ENCODE results near the gene LAMB3. TPM values are rescaled to one million over a fixed set of nuclear protein-coding genes. Genes with fewer than 3 reads are reported as not detected.

The LAMB3 gene
- total RNA-seq, 2 experiments from 2014 or later, result 0.25 to 0.31 TPM

DNA sequence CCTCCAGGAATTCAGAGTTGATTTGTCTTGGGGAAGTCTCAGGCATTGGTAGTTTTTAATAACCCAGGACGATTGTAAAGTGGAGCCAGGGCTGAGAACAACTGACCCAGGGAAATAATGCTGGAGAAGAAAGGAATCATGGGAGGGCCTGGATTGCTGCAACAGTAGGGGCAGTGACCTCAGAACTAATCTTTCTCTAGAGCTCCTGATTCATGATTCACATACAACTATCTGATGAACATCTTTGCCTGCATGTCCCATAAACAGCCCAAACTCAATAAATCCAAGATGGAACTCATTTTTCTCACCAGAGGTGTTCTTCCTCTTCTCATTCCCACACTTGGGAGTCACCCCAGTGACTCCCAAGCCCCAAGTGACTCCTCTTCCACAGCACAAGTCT lies 14.9 kb upstream of the LAMB3 start:
- no peak overlapping the region for H3K4me3 Mint-ChIP-seq
- CTCF ChIA-PET, result no interaction called here
- intact Hi-C loops (cut with DNase I, micrococcal nuclease), result no loop called here
- no peaks in the 10 kb centered on the region for H3K36me3 Mint-ChIP-seq (ENCODE audit: low read depth)
- H3K4me1 Mint-ChIP-seq (ENCODE audit: low read depth), result peaks cover 4% of the 10 kb centered on the region
- H3K9me3 ChIP-seq (ENCODE audit: control insufficient read depth in 1 of 2, insufficient read depth in 1 of 2, low read length in 2 of 2), result no peaks in the 10 kb centered on the region
- no peaks in the 10 kb centered on the region for H3K9me3 Mint-ChIP-seq
- H3K4me1 ChIP-seq (ENCODE audit: insufficient read depth, low read length), result peaks cover 7% of the 10 kb centered on the region
- H3K4me3 ChIP-seq (ENCODE audit: low read length), result no peak overlapping the region
- H3K27ac ChIP-seq (ENCODE audit: low read depth in 1 of 2, low read length in 2 of 2), result no peak overlapping the region
- H3K27ac Mint-ChIP-seq, result no peak overlapping the region
- H3K27me3 Mint-ChIP-seq, result no peaks in the 10 kb centered on the region
- TF ChIP-seq CTCF (IDR thresholded peaks at IDR 0.05), result no peak
- ATAC-seq (ENCODE audit: poor library complexity) (no peak), DNase-seq (no peak)
- H3K27me3 ChIP-seq (ENCODE audit: control insufficient read depth in 1 of 2, insufficient read depth in 2 of 2, low read length in 2 of 2), result no peaks in the 10 kb centered on the region
- no peaks in the 10 kb centered on the region for H3K36me3 ChIP-seq (ENCODE audit: insufficient read depth, low read length)
- POLR2A ChIA-PET, result no interaction called here

DNA sequence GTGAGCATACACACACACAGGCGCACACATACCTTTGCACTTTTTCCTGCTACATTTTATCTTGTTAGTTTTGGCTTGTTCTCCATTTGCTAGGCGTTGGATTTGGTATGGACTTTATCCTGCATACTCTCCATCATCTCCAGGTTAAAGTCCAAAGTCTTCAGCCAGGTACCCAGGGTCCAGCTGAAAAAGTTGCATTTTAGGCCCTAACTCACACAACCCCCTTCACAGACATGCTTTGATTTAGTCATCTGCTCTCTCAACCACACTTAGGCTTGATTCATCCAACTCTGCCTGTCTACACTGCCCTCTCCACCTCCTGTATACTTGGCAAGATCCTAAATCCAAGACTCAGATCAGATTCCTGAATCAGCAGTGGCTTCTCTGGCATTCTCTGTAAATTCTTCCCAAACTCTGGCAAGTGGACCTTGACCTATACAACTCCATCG lies 10.7 kb upstream of the LAMB3 start:
- no peaks in the 10 kb centered on the region for H3K36me3 Mint-ChIP-seq (ENCODE audit: low read depth)
- Histone ChIP-seq H3K4me1 (ENCODE audit: insufficient read depth, low read length) (no peaks in the 10 kb centered on the region), H3K27ac (ENCODE audit: low read depth in 1 of 2, low read length in 2 of 2) (no peak overlapping the region), H3K27me3 (ENCODE audit: control insufficient read depth in 1 of 2, insufficient read depth in 2 of 2, low read length in 2 of 2) (no peaks in the 10 kb centered on the region), H3K9me3 (ENCODE audit: control insufficient read depth in 1 of 2, insufficient read depth in 1 of 2, low read length in 2 of 2) (no peaks in the 10 kb centered on the region), H3K36me3 (ENCODE audit: insufficient read depth, low read length) (no peaks in the 10 kb centered on the region), H3K4me3 (ENCODE audit: low read length) (no peak overlapping the region)
- DNase-seq (no peak), ATAC-seq (ENCODE audit: poor library complexity) (no peak)
- peaks cover 10% of the 10 kb centered on the region for H3K4me1 Mint-ChIP-seq (ENCODE audit: low read depth)
- H3K9me3 Mint-ChIP-seq, result no peaks in the 10 kb centered on the region
- intact Hi-C loops (cut with DNase I, micrococcal nuclease), result no loop called here
- no peak for TF ChIP-seq CTCF (IDR thresholded peaks at IDR 0.05)
- H3K4me3 Mint-ChIP-seq, result no peak overlapping the region
- no peaks in the 10 kb centered on the region for H3K27me3 Mint-ChIP-seq
- H3K27ac Mint-ChIP-seq, result no peak overlapping the region
- ChIA-PET CTCF (no interaction called here), POLR2A (no interaction called here)

- Mint-ChIP-seq H3K9me3 (no peaks in the 10 kb centered on the region), H3K4me3 (no peak overlapping the region), H3K36me3 (ENCODE audit: low read depth) (no peaks in the 10 kb centered on the region), H3K27ac (no peak overlapping the region), H3K4me1 (ENCODE audit: low read depth) (peaks cover 10% of the 10 kb centered on the region), H3K27me3 (no peaks in the 10 kb centered on the region)
- no peak overlapping the region for H3K4me3 ChIP-seq (ENCODE audit: low read length)
- ChIA-PET CTCF (no interaction called here), POLR2A (no interaction called here)
- H3K27ac ChIP-seq (ENCODE audit: low read depth in 1 of 2, low read length in 2 of 2), result no peak overlapping the region
- H3K36me3 ChIP-seq (ENCODE audit: insufficient read depth, low read length), result no peaks in the 10 kb centered on the region
- no peaks in the 10 kb centered on the region for H3K27me3 ChIP-seq (ENCODE audit: control insufficient read depth in 1 of 2, insufficient read depth in 2 of 2, low read length in 2 of 2)
- no peaks in the 10 kb centered on the region for H3K9me3 ChIP-seq (ENCODE audit: control insufficient read depth in 1 of 2, insufficient read depth in 1 of 2, low read length in 2 of 2)
- intact Hi-C loops (cut with DNase I, micrococcal nuclease), result no loop called here
- peaks cover 5% of the 10 kb centered on the region for H3K4me1 ChIP-seq (ENCODE audit: insufficient read depth, low read length)
- no peak for DNase-seq
- TF ChIP-seq CTCF (IDR thresholded peaks at IDR 0.05), result no peak
- ATAC-seq (ENCODE audit: poor library complexity), result no peak
These were observed 8.8 kb upstream of the LAMB3 start for GRCh38 chr1:209661071-209661470.
